Smooth muscle cell (in vitro differentiated cells): Measurements from ENCODE around the gene SMOC1. TPM values are rescaled to one million over a fixed set of nuclear protein-coding genes. Genes with fewer than 3 reads are reported as not detected.

ENCODE experiments used
- DNase-seq: peaks from one replicate; lab custom pipeline; 2025; ENCODE audit not compliant: unreplicated experiment; lab: John Stamatoyannopoulos, UW
- H2AFZ ChIP-seq: fragments of 200-600 bp; sonication (generic); 2 replicates; pipeline ENCODE4 v1.6.0; 2016; ENCODE audit warnings: antibody characterized with exemption, low read depth, mild to moderate bottlenecking
- H3F3A ChIP-seq: fragments of 200-600 bp; sonication (generic); 2 replicates; pipeline ENCODE4 v1.6.0; 2017; ENCODE audit warnings: antibody characterized with exemption, low read depth
- H3K27ac ChIP-seq: fragments of 200-600 bp; sonication (generic); 2 replicates; pipeline ENCODE4 v1.5.1; 2016; ENCODE audit warnings: low read depth, mild to moderate bottlenecking
- H3K27me3 ChIP-seq: fragments of 200-600 bp; sonication (generic); 2 replicates; pipeline ENCODE4 v1.6.1; 2016; ENCODE audit warnings: low read depth, mild to moderate bottlenecking
- H3K36me3 ChIP-seq: fragments of 200-600 bp; sonication (generic); 2 replicates; pipeline ENCODE4 v1.5.1; 2016; ENCODE audit warnings: low read depth
- H3K4me1 ChIP-seq: fragments of 200-600 bp; sonication (generic); 2 replicates; pipeline ENCODE4 v1.5.1; 2016; ENCODE audit warnings: low read depth
- H3K4me2 ChIP-seq: fragments of 200-600 bp; sonication (generic); 2 replicates; pipeline ENCODE4 v1.6.0; 2016; ENCODE audit warnings: mild to moderate bottlenecking
- H3K4me3 ChIP-seq: fragments of 200-600 bp; sonication (generic); 2 replicates; pipeline ENCODE4 v1.5.1; 2016; ENCODE audit warnings: mild to moderate bottlenecking
- H3K79me2 ChIP-seq: fragments of 200-600 bp; sonication (generic); 2 replicates; pipeline ENCODE4 v1.6.0; 2016; ENCODE audit warnings: low read depth, mild to moderate bottlenecking
- H3K9ac ChIP-seq: fragments of 200-600 bp; sonication (generic); 2 replicates; pipeline ENCODE4 v1.6.0; 2016; ENCODE audit warnings: low read depth
- H3K9me3 ChIP-seq: fragments of 200-600 bp; sonication (generic); replicated peaks from 2 replicates; pipeline ENCODE4 v1.5.1; 2016; ENCODE audit warnings: low read depth
- H4K20me1 ChIP-seq: fragments of 200-600 bp; sonication (generic); 2 replicates; pipeline ENCODE4 v1.6.0; 2016; ENCODE audit warnings: low read depth
- WGBS: methylation state at CpG from one replicate; pipeline ENCODE4 v1.1.7; 2016; ENCODE audit warnings: low lambda C conversion rate; 5-methylcytosine and 5-hydroxymethylcytosine counted together
- polyA plus RNA-seq: library from polyadenylated mRNA; unstranded; fragments of >200 nt; fragmentation: Nextera tagmentation; extraction: Ambion mirVana; gene quantifications from 2 replicates; pipeline ENCODE4 v1.2.1, GENCODE V29; 2016
- total RNA-seq: library from RNA; depleted of rRNA; stranded (reverse); fragments of >200 nt; gene quantifications from 2 replicates; pipeline ENCODE4 v1.2.3, GENCODE V29; 2014
- TF ChIP-seq, protein P1 (sequence below): fragments of 200-600 bp; sonication (generic); IDR thresholded peaks from 2 replicates; pipeline ENCODE4 v1.5.1; 2017; ENCODE audit warnings: borderline replicate concordance, mild to moderate bottlenecking, antibody characterized with exemption; ENCODE audit not compliant: insufficient read depth, poor library complexity, severe bottlenecking

The SMOC1 gene
- total and polyA plus RNA-seq, 2 experiments from 2014 or later: 1.6 to 6.3 TPM

DNA sequence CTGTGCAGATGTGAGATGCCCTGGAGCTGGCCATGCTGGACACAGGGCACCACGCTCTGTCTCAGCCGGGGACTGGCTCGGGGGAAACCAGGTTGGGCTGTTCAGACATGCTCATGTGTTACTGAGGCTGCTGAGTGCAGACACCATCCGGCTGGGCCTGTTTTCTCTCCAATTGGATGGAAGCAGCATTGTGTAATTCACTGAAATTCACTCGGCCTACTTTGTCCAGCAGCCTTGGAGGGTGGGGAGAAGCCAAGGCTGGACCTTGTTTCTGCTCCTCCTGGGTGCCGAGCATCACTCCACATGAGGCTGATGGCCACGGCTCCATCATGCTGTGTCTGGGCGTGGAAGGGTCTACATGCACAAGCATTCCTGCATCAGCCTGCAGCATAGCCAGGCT lies 130.7 kb downstream of the SMOC1 start:
- TF ChIP-seq, protein P1, sequence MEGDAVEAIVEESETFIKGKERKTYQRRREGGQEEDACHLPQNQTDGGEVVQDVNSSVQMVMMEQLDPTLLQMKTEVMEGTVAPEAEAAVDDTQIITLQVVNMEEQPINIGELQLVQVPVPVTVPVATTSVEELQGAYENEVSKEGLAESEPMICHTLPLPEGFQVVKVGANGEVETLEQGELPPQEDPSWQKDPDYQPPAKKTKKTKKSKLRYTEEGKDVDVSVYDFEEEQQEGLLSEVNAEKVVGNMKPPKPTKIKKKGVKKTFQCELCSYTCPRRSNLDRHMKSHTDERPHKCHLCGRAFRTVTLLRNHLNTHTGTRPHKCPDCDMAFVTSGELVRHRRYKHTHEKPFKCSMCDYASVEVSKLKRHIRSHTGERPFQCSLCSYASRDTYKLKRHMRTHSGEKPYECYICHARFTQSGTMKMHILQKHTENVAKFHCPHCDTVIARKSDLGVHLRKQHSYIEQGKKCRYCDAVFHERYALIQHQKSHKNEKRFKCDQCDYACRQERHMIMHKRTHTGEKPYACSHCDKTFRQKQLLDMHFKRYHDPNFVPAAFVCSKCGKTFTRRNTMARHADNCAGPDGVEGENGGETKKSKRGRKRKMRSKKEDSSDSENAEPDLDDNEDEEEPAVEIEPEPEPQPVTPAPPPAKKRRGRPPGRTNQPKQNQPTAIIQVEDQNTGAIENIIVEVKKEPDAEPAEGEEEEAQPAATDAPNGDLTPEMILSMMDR: no peak
- no peak overlapping the region for H2AFZ ChIP-seq
- no peaks in the 10 kb centered on the region for H3K36me3 ChIP-seq
- H3K4me1 ChIP-seq: peaks cover 23% of the 10 kb centered on the region
- no peaks in the 10 kb centered on the region for H3K79me2 ChIP-seq
- peaks cover 3% of the 10 kb centered on the region for H3F3A ChIP-seq
- H3K4me2 ChIP-seq: no peak overlapping the region
- H4K20me1 ChIP-seq: no peaks in the 10 kb centered on the region
- no peak overlapping the region for H3K27ac ChIP-seq
- WGBS: 70% methylated on average over 8 of the region's 8 CpGs
- no peak overlapping the region for H3K9ac ChIP-seq
- H3K27me3 ChIP-seq: no peaks in the 10 kb centered on the region
- no peaks in the 10 kb centered on the region for H3K9me3 ChIP-seq
- no peak overlapping the region for H3K4me3 ChIP-seq
- DNase-seq: no peak

DNA sequence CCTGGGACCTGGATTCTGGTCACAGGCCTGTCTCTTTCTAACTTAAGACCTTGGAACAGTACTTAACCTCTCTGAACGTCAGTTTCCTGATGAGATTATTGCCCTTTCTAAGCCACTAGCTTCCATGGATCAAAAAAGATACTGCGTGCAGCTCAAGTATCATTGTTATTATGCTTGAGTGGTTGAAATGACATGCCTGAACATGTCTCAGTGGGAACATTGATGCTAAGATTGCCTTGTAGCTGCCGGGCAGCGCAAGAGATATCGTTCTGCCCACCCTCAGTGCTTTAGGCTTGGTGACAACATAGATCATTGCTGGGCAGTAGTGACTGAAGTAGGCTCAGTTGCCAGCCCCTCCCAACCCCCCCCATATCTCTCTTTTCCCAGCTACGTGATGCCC lies 131.9 kb downstream of the SMOC1 start:
- 90% methylated on average over 6 of the region's 6 CpGs for WGBS
- Histone ChIP-seq H3K4me2 (no peak overlapping the region), H3K27ac (no peak overlapping the region)

DNA sequence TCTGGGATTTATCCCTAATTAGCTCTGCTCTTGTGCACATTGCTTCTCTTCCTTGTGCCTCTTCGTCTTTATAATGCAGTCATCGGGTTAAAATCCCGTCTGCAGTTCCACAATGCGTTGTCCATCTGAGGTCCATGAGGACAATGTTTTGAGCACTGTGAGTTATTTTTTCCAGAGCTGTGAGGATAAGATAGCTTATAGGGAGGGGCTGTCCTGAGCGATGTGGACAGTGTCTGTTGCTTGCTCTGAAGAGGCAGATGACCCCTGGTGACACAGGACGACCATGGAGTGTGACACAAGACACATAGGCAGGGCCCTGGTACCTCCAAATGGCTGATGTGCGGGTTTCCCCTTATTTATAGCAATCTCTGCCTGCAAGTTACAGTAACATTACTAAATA lies 132.5 kb downstream of the SMOC1 start:
- WGBS: 69% methylated on average over 7 of the region's 7 CpGs
- peaks cover 17% of the 10 kb centered on the region for H3K4me1 ChIP-seq
- peaks cover 3% of the 10 kb centered on the region for H3F3A ChIP-seq
- H3K9ac ChIP-seq: no peak overlapping the region
- DNase-seq: no peak
- no peaks in the 10 kb centered on the region for H3K9me3 ChIP-seq
- no peak overlapping the region for H3K4me2 ChIP-seq
- no peaks in the 10 kb centered on the region for H3K27me3 ChIP-seq
- no peaks in the 10 kb centered on the region for H3K79me2 ChIP-seq
- no peak overlapping the region for H2AFZ ChIP-seq
- H4K20me1 ChIP-seq: no peaks in the 10 kb centered on the region
- TF ChIP-seq, protein P1: no peak
- H3K27ac ChIP-seq: no peak overlapping the region
- no peak overlapping the region for H3K4me3 ChIP-seq
- H3K36me3 ChIP-seq: no peaks in the 10 kb centered on the region

More for the DNA sequence above, 131.9 kb downstream of the SMOC1 start:
- no peaks in the 10 kb centered on the region for H3K36me3 ChIP-seq
- TF ChIP-seq, protein P1: no peak
- no peak overlapping the region for H3K9ac ChIP-seq
- DNase-seq: no peak
- H3K4me3 ChIP-seq: no peak overlapping the region
- no peak overlapping the region for H2AFZ ChIP-seq
- peaks cover 17% of the 10 kb centered on the region for H3K4me1 ChIP-seq
- no peaks in the 10 kb centered on the region for H3K9me3 ChIP-seq
- H3K79me2 ChIP-seq: no peaks in the 10 kb centered on the region
- H3F3A ChIP-seq: peaks cover 3% of the 10 kb centered on the region
- H3K27me3 ChIP-seq: no peaks in the 10 kb centered on the region
- no peaks in the 10 kb centered on the region for H4K20me1 ChIP-seq

DNA sequence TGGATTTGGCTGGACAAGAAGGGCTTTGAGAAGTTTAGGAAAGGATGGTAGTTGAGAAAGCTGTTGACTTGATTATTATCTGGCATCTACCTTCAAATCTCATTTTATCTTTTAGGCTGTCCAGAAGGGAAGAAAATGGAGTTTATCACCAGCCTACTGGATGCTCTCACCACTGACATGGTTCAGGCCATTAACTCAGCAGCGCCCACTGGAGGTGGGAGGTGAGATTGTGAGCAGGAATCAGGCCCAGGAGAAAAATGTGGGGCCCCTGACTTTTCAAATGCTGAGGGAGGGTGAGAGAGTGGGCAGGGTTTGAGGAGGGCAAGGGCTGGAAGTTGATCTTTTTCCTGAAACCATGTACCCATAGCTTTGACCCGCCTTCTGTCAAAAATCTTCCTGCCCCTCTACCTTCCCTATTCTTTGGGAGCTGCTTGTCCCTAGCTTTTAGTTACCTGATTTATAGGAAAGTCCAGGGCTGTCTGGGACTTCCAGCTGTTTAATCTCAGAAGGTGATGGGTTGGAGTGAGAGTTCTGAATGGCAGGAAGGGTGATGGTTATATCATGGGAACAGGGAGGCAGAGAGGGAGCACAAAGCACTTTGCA lies 134.2 kb downstream of the SMOC1 start:
- Histone ChIP-seq H3K4me2 (no peak overlapping the region), H3K79me2 (no peaks in the 10 kb centered on the region), H4K20me1 (no peaks in the 10 kb centered on the region), H3K36me3 (no peaks in the 10 kb centered on the region), H3K4me3 (no peak overlapping the region), H3F3A (peaks cover 3% of the 10 kb centered on the region), H3K9ac (no peak overlapping the region), H3K4me1 (peaks cover 10% of the 10 kb centered on the region), H2AFZ (no peak overlapping the region), H3K9me3 (no peaks in the 10 kb centered on the region), H3K27me3 (no peaks in the 10 kb centered on the region), H3K27ac (no peak overlapping the region)
- WGBS: 46% methylated on average over 2 of the region's 2 CpGs
- no peak for DNase-seq
- TF ChIP-seq, protein P1: peak; percentile 55
